ENCODE data around the gene NDUFS5. TPM values are rescaled to one million over a fixed set of nuclear protein-coding genes. Genes with fewer than 3 reads are reported as not detected.

Gene NDUFS5
- total and polyA plus RNA-seq, 4 donors: 149 to 1,134 (median 354) TPM

GRCh38 chr1:39082811-39083576 is 56.8 kb downstream of the NDUFS5 start:
- no peak for ATAC-seq (ENCODE audit: insufficient read depth, low FRiP score)
- WGBS, 2 donors: 94 to 97% methylated on average over 4 of the region's 4 CpGs
- no peak overlapping the region for H3K27ac ChIP-seq (ENCODE audit: low read depth in 1 of 2, low read length in 1 of 2)

GRCh38 chr1:39084191-39084590 is 58.0 kb downstream of the NDUFS5 start:
- H3K4me1 ChIP-seq (ENCODE audit: control insufficient read depth in 5 of 5, insufficient read depth in 5 of 5, low read length in 5 of 5): peaks cover 0 to 14% (median 0%) of the 10 kb centered on the region in 5 donors
- no peak overlapping the region for H3K27ac ChIP-seq (ENCODE audit: low read depth in 1 of 2, low read length in 1 of 2)
- no peaks in the 10 kb centered on the region for H3K27me3 ChIP-seq (ENCODE audit: control insufficient read depth in 3 of 3, insufficient read depth in 3 of 3, low read length in 2 of 3)
- no peak overlapping the region for H3K9ac ChIP-seq (ENCODE audit: insufficient read depth in 1 of 2, low read length in 2 of 2)
- 92 to 95% methylated on average over 17 of the region's 17 CpGs for WGBS, 2 donors
- no peaks in the 10 kb centered on the region for H3K36me3 ChIP-seq (ENCODE audit: control insufficient read depth in 4 of 4, insufficient read depth in 4 of 4, low read length in 4 of 4)
- H3K4me3 ChIP-seq: no peak overlapping the region
- peaks cover 0 to 2% (median 0%) of the 10 kb centered on the region in 4 donors for H3K9me3 ChIP-seq (ENCODE audit: control insufficient read depth in 4 of 4, insufficient read depth in 3 of 4, low read length in 3 of 4)
- no peak for DNase-seq
- TF ChIP-seq, protein P1, sequence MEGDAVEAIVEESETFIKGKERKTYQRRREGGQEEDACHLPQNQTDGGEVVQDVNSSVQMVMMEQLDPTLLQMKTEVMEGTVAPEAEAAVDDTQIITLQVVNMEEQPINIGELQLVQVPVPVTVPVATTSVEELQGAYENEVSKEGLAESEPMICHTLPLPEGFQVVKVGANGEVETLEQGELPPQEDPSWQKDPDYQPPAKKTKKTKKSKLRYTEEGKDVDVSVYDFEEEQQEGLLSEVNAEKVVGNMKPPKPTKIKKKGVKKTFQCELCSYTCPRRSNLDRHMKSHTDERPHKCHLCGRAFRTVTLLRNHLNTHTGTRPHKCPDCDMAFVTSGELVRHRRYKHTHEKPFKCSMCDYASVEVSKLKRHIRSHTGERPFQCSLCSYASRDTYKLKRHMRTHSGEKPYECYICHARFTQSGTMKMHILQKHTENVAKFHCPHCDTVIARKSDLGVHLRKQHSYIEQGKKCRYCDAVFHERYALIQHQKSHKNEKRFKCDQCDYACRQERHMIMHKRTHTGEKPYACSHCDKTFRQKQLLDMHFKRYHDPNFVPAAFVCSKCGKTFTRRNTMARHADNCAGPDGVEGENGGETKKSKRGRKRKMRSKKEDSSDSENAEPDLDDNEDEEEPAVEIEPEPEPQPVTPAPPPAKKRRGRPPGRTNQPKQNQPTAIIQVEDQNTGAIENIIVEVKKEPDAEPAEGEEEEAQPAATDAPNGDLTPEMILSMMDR (IDR thresholded peaks at IDR 0.05; ENCODE audit: control extremely low read depth, extremely low read depth): no peak
- ATAC-seq (ENCODE audit: insufficient read depth, low FRiP score): no peak

More at GRCh38 chr1:39082811-39083576, 56.8 kb downstream of the NDUFS5 start:
- TF ChIP-seq, protein P1 (IDR thresholded peaks at IDR 0.05; ENCODE audit: control extremely low read depth, extremely low read depth): no peak
- H3K36me3 ChIP-seq (ENCODE audit: control insufficient read depth in 4 of 4, insufficient read depth in 4 of 4, low read length in 4 of 4): no peaks in the 10 kb centered on the region
- H3K9me3 ChIP-seq (ENCODE audit: control insufficient read depth in 4 of 4, insufficient read depth in 3 of 4, low read length in 3 of 4): peaks cover 0 to 2% (median 0%) of the 10 kb centered on the region in 4 donors
- H3K4me3 ChIP-seq: no peak overlapping the region
- H3K4me1 ChIP-seq (ENCODE audit: control insufficient read depth in 5 of 5, insufficient read depth in 5 of 5, low read length in 5 of 5): peaks cover 0 to 14% (median 0%) of the 10 kb centered on the region in 5 donors
- H3K27me3 ChIP-seq (ENCODE audit: control insufficient read depth in 3 of 3, insufficient read depth in 3 of 3, low read length in 2 of 3): no peaks in the 10 kb centered on the region
- H3K9ac ChIP-seq (ENCODE audit: insufficient read depth in 1 of 2, low read length in 2 of 2): no peak overlapping the region
- no peak for DNase-seq

Other genes with a start within 250 kb of the NDUFS5 start
- gene RRAGC, start 166.6 kb upstream of the NDUFS5 start, total RNA-seq: 10 to 100 TPM; 28.1 to 32.1 TPM
- gene RRAGC, start 166.6 kb upstream of the NDUFS5 start, polyA plus RNA-seq: 10 to 100 TPM; 13.0 to 25.8 TPM
- 10 to 100 TPM; 12.8 to 26.6 TPM for gene MYCBP, start 153.0 kb upstream of the NDUFS5 start, total RNA-seq
- 10 to 100 TPM; 11.2 to 15.1 TPM for gene MYCBP, start 153.0 kb upstream of the NDUFS5 start, polyA plus RNA-seq
- not detected for gene GJA9, start 144.8 kb upstream of the NDUFS5 start, total RNA-seq
- gene GJA9, start 144.8 kb upstream of the NDUFS5 start, polyA plus RNA-seq: under 1 TPM; 0.04 to 0.05 TPM
- 1 to 10 TPM in 1 of 2 donors, under 1 TPM in 1; 0.97 to 1.3 TPM for gene RHBDL2, start 84.5 kb upstream of the NDUFS5 start, total RNA-seq
- gene RHBDL2, start 84.5 kb upstream of the NDUFS5 start, polyA plus RNA-seq: 1 to 10 TPM; 1.1 to 3.3 TPM
- 10 to 100 TPM; 30.1 to 42.8 TPM for gene AKIRIN1, start 35.1 kb upstream of the NDUFS5 start, total RNA-seq
- 10 to 100 TPM; 14.6 to 33.2 TPM for gene AKIRIN1, start 35.1 kb upstream of the NDUFS5 start, polyA plus RNA-seq
- 100 to 1,000 TPM; 357 to 966 TPM for gene MACF1, start 178.3 kb downstream of the NDUFS5 start, total RNA-seq
- gene MACF1, start 178.3 kb downstream of the NDUFS5 start, polyA plus RNA-seq: 100 to 1,000 TPM in 1 of 2 donors, 10 to 100 TPM in 1; 69.1 to 109 TPM

Measured in lung (tissue), 12 donors.